Mesenchymal stem cell (in vitro differentiated cells and primary cell): ENCODE measurements around the gene FTO.

Source experiments
- DNase-seq: peaks from one replicate; pipeline ENCODE4 v3.0.0-alpha.2; 2013
- H2AFZ ChIP-seq: one replicate; pipeline ENCODE4 v1.6.1; 2013; ENCODE audit warnings: low read depth, mild to moderate bottlenecking, control low read depth, inconsistent platforms, low read length, moderate library complexity
- H2AK5ac ChIP-seq: 2 replicates; pipeline ENCODE4 v1.6.1; 2013; ENCODE audit warnings: low read length, moderate library complexity, mild to moderate bottlenecking, inconsistent platforms; ENCODE audit not compliant: severe bottlenecking
- H2BK120ac ChIP-seq: one replicate; pipeline ENCODE4 v1.6.1; 2013; ENCODE audit warnings: low read depth, mild to moderate bottlenecking, inconsistent platforms, low read length, moderate library complexity
- H2BK12ac ChIP-seq, 2 experiments: one replicate each; pipeline ENCODE4 v1.6.1; 2013; ENCODE audit warnings: inconsistent platforms in 2 of 2, low read length in 2 of 2, mild to moderate bottlenecking in 2 of 2, moderate library complexity in 2 of 2, control low read depth in 1 of 2
- H2BK15ac ChIP-seq: one replicate; pipeline ENCODE4 v1.6.1; 2013; ENCODE audit warnings: mild to moderate bottlenecking, low read depth, inconsistent platforms; ENCODE audit not compliant: poor library complexity, severe bottlenecking
- H2BK5ac ChIP-seq: 2 replicates; pipeline ENCODE4 v1.6.1; 2013; ENCODE audit warnings: low read depth, mild to moderate bottlenecking, low read length, control low read depth, inconsistent platforms; ENCODE audit not compliant: poor library complexity, severe bottlenecking
- H3K14ac ChIP-seq, 2 experiments: one replicate each; pipeline ENCODE4 v1.6.1; 2013; ENCODE audit warnings: inconsistent platforms in 2 of 2, low read length in 2 of 2, control low read depth in 1 of 2, mild to moderate bottlenecking in 1 of 2, moderate library complexity in 1 of 2
- H3K18ac ChIP-seq, 2 experiments: one replicate each; pipeline ENCODE4 v1.6.1; 2013; ENCODE audit warnings: inconsistent platforms in 2 of 2, low read length in 2 of 2, control low read depth in 1 of 2, low read depth in 1 of 2, mild to moderate bottlenecking in 1 of 2
- H3K23ac ChIP-seq, 2 experiments: one replicate each; pipeline ENCODE4 v1.6.1; 2013; ENCODE audit warnings: inconsistent platforms in 2 of 2, low read length in 2 of 2, mild to moderate bottlenecking in 2 of 2, moderate library complexity in 2 of 2, control low read depth in 1 of 2
- H3K27ac ChIP-seq: 2 replicates; pipeline ENCODE4 v1.5.1; 2013; ENCODE audit warnings: mild to moderate bottlenecking, moderate library complexity, low read length, control low read depth, inconsistent platforms; ENCODE audit not compliant: poor library complexity, severe bottlenecking
- H3K27me3 ChIP-seq, 2 experiments: 2 replicates each; pipeline versions ENCODE4 v1.6.1 to v1.7.0; 2013; ENCODE audit warnings: low read length in 2 of 2, mild to moderate bottlenecking in 2 of 2, moderate library complexity in 2 of 2, control low read depth in 1 of 2, inconsistent platforms in 1 of 2; ENCODE audit not compliant: control insufficient read depth in 1 of 2, insufficient read depth in 1 of 2
- H3K36me3 ChIP-seq, 2 experiments: 2 replicates each; pipeline versions ENCODE4 v1.6.1 to v1.7.0; 2013; ENCODE audit warnings: low read length in 2 of 2, control low read depth in 1 of 2, inconsistent platforms in 1 of 2, low read depth in 1 of 2, mild to moderate bottlenecking in 1 of 2; ENCODE audit not compliant: insufficient read depth in 2 of 2, control insufficient read depth in 1 of 2
- H3K4ac ChIP-seq, 2 experiments: one replicate each; pipeline ENCODE4 v1.6.1; 2013; ENCODE audit warnings: inconsistent platforms in 2 of 2, low read length in 2 of 2, mild to moderate bottlenecking in 2 of 2, moderate library complexity in 2 of 2, control low read depth in 1 of 2, low read depth in 1 of 2
- H3K4me1 ChIP-seq: 2 replicates; pipeline ENCODE4 v1.6.1; 2013; ENCODE audit warnings: low read depth, low read length, control low read depth; ENCODE audit not compliant: control insufficient read depth, insufficient read depth
- H3K4me2 ChIP-seq: 2 replicates; pipeline ENCODE4 v1.6.1; 2013; ENCODE audit warnings: low read length, mild to moderate bottlenecking, inconsistent platforms; ENCODE audit not compliant: poor library complexity, severe bottlenecking
- H3K4me3 ChIP-seq, 2 experiments: 2 replicates each; pipeline versions ENCODE4 v1.5.1 to v1.7.0; 2013; ENCODE audit warnings: low read length in 2 of 2, mild to moderate bottlenecking in 2 of 2, control low read depth in 1 of 2, low read depth in 1 of 2; ENCODE audit not compliant: insufficient read depth in 1 of 2
- H3K79me1 ChIP-seq: replicated peaks from 2 replicates; pipeline ENCODE4 v1.6.1; 2013; ENCODE audit warnings: mild to moderate bottlenecking, control low read depth, low read length, inconsistent platforms; ENCODE audit not compliant: poor library complexity, severe bottlenecking
- H3K9ac ChIP-seq: 2 replicates; pipeline ENCODE4 v1.7.0; 2013; ENCODE audit warnings: mild to moderate bottlenecking, low read length, moderate library complexity
- H3K9me3 ChIP-seq: 2 replicates; pipeline ENCODE4 v1.7.0; 2013; ENCODE audit warnings: mild to moderate bottlenecking, low read length; ENCODE audit not compliant: control insufficient read depth
- H4K8ac ChIP-seq: one replicate; pipeline ENCODE4 v1.6.1; 2013; ENCODE audit warnings: inconsistent platforms, mild to moderate bottlenecking, low read length, moderate library complexity
- H4K91ac ChIP-seq: one replicate; pipeline ENCODE4 v1.6.1; 2013; ENCODE audit warnings: mild to moderate bottlenecking, low read length, inconsistent platforms
- WGBS: methylation state at CpG from one replicate; pipeline ENCODE4 v1.1.7; 2013; ENCODE audit warnings: mixed read lengths; 5-methylcytosine and 5-hydroxymethylcytosine counted together

The FTO gene

DNA sequence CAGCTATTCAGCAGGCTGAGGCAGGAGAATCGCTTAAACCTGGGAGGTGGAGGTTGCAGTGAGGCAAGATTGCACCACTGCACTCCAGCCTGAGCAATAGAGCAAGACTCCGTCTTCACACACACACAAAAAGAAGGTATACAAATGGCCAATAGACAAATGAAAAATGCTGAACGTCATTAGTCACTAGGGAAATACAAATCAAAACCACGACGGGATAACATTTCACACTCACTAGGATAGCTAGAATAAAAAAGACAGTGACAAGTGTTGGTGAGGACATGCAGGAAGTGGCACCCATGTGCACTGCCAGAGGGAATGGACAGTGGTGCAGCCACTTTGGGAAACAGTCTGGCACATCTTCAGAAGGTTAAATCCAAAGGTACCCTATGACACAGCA lies 172.9 kb downstream of the FTO start:
- Histone ChIP-seq H2BK5ac (no peak overlapping the region), H4K91ac (no peak overlapping the region), H2AK5ac (no peak overlapping the region), H3K4ac (no peak overlapping the region), H3K14ac (no peak overlapping the region), H3K4me1 (peaks cover 2% of the 10 kb centered on the region), H3K36me3 (peaks cover 3 to 25% of the 10 kb centered on the region in 2 experiments), H2BK15ac (no peak overlapping the region), H3K18ac (no peak overlapping the region), H2AFZ (no peak overlapping the region), H3K4me2 (no peak overlapping the region), H2BK12ac (no peak overlapping the region), H3K23ac (no peak overlapping the region), H2BK120ac (no peak overlapping the region), H3K4me3 (no peak overlapping the region), H3K27ac (no peak overlapping the region), H3K9me3 (no peaks in the 10 kb centered on the region), H3K9ac (no peak overlapping the region), H3K27me3 (no peaks in the 10 kb centered on the region), H3K79me1 (peaks cover 12% of the 10 kb centered on the region), H4K8ac (no peak overlapping the region)
- WGBS, result 96% methylated on average over 3 of the region's 5 CpGs
- DNase-seq, result no peak

DNA sequence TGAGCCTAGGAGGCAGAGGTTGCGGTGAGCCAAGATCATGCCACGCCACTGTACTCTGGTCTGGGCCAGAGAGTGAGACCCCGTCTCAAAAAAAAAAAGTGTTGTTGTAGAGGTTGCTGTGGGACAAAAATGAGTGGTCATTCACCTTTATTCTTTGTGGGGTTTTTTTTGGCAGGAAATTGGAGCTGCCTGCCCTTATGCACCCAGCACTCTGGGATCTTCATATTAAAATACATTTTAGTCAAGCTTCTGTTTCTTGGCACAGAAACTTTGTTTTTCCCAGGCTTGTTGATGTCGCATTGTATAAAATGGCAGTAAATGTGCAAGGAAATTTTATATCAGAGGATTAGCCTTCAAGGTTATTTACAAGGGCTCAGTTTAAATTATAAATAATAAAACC lies 174.3 kb downstream of the FTO start:
- H4K8ac ChIP-seq, result no peak overlapping the region
- H3K9ac ChIP-seq, result no peak overlapping the region
- H3K79me1 ChIP-seq, result peaks cover 10% of the 10 kb centered on the region
- no peak overlapping the region for H3K14ac ChIP-seq
- H3K4me3 ChIP-seq, result no peak overlapping the region
- H4K91ac ChIP-seq, result no peak overlapping the region
- no peak overlapping the region for H3K4me2 ChIP-seq
- H2BK120ac ChIP-seq, result no peak overlapping the region
- H2BK15ac ChIP-seq, result no peak overlapping the region
- no peaks in the 10 kb centered on the region for H3K9me3 ChIP-seq
- H2BK5ac ChIP-seq, result no peak overlapping the region
- 97% methylated on average over 3 of the region's 4 CpGs for WGBS
- no peak overlapping the region for H3K18ac ChIP-seq
- no peak overlapping the region for H2AK5ac ChIP-seq
- H3K4ac ChIP-seq, result no peak overlapping the region
- peaks cover 2% of the 10 kb centered on the region for H3K4me1 ChIP-seq
- no peak overlapping the region for H3K27ac ChIP-seq
- no peak overlapping the region for H2BK12ac ChIP-seq
- no peak for DNase-seq
- H2AFZ ChIP-seq, result no peak overlapping the region
- no peaks in the 10 kb centered on the region for H3K27me3 ChIP-seq
- H3K23ac ChIP-seq, result no peak overlapping the region
- peaks cover 3 to 33% of the 10 kb centered on the region in 2 experiments for H3K36me3 ChIP-seq

DNA sequence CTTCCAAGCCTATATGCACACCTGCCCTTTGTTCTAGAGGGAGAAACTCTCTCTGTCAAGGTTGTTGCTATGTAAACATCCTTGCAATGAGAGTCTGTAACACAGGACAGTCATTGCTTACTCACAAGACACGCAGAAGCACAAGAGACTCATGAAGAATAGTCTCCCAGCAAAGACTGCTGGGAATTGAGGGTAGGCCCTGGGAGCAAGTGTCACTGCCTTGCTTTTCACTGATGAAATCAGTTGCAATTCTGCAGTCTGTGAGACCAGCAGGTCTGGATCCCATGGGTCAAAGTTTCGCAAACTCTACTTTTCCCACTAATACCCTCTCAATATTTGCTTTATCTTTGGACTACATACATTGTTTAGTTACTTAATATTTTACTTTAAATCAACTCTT lies 177.4 kb downstream of the FTO start:
- peak; percentile 85 for DNase-seq
- no peak overlapping the region for H2BK120ac ChIP-seq
- H4K8ac ChIP-seq, result no peak overlapping the region
- no peaks in the 10 kb centered on the region for H3K9me3 ChIP-seq
- peak overlapping the region; percentile 71 for H3K9ac ChIP-seq
- H3K4ac ChIP-seq, result no peak overlapping the region
- H3K14ac ChIP-seq, result no peak overlapping the region
- H3K18ac ChIP-seq, result no peak overlapping the region
- no peak overlapping the region for H2BK15ac ChIP-seq
- H3K4me2 ChIP-seq, result no peak overlapping the region
- H2BK5ac ChIP-seq, result no peak overlapping the region
- H3K4me3 ChIP-seq, result no peak overlapping the region
- peaks cover 3% of the 10 kb centered on the region for H3K79me1 ChIP-seq
- no peak overlapping the region for H3K27ac ChIP-seq
- H3K23ac ChIP-seq, result no peak overlapping the region
- no peak overlapping the region for H2AFZ ChIP-seq
- H3K36me3 ChIP-seq, result peaks cover 5 to 32% of the 10 kb centered on the region in 2 experiments
- no peak overlapping the region for H4K91ac ChIP-seq
- no peak overlapping the region for H2AK5ac ChIP-seq
- WGBS, result 85% methylated on average over 1 of the region's 2 CpGs
- no peak overlapping the region for H2BK12ac ChIP-seq
- H3K4me1 ChIP-seq, result peaks cover 2% of the 10 kb centered on the region
- no peaks in the 10 kb centered on the region for H3K27me3 ChIP-seq

DNA sequence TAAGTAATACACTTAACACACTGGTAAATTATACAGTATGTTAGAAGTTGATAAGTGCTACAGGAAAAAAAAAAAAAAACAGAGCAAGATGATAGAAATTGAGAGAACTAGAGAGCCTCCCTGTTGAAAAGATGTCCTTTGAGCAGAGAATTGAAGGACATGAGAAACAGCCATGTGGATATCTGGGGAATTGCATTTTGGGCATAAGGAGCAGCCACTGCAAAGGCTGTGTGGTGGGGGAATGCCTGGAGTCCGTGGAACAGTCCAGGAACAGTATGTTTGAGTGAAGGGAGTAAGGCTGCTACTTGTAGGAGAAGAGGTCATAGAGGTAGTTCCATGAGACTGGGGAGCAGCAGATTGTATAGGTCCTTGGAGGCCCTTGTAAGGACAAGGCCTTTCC lies 178.4 kb downstream of the FTO start:
- Histone ChIP-seq H3K18ac (no peak overlapping the region), H2BK5ac (no peak overlapping the region), H2BK12ac (peak overlapping the region in 1 of 2 experiments; percentile 40), H3K27ac (no peak overlapping the region), H3K27me3 (no peaks in the 10 kb centered on the region), H2BK120ac (no peak overlapping the region), H2AK5ac (no peak overlapping the region), H4K91ac (peak overlapping the region; percentile 48), H3K9ac (peak overlapping the region; percentile 71), H2BK15ac (no peak overlapping the region), H3K9me3 (no peaks in the 10 kb centered on the region), H4K8ac (peak overlapping the region; percentile 71), H3K79me1 (peaks cover 3% of the 10 kb centered on the region), H3K4ac (no peak overlapping the region), H3K4me1 (no peaks in the 10 kb centered on the region), H3K4me3 (no peak overlapping the region), H2AFZ (no peak overlapping the region), H3K23ac (no peak overlapping the region), H3K36me3 (peaks cover 5 to 34% of the 10 kb centered on the region in 2 experiments), H3K4me2 (no peak overlapping the region), H3K14ac (no peak overlapping the region)
- DNase-seq, result no peak
- 91% methylated on average over 1 of the region's 1 CpG for WGBS
